Nephron progenitor cell (in vitro differentiated cells): ENCODE measurements around the gene PADI3.
"Not testable (repeated sequence)": the region's sequence is repeated elsewhere in the genome, so short reads cannot be mapped to it uniquely, and the experiment has no call there.

Source experiments
- DNase-seq: peaks from one replicate; pipeline ENCODE4 v3.0.0; 2021
- H3K27ac Mint-ChIP-seq: 2 replicates; pipeline ENCODE4 v1.8.0; 2021; ENCODE audit warnings: mild to moderate bottlenecking, moderate library complexity, mixed read lengths
- H3K27me3 Mint-ChIP-seq: 2 replicates; pipeline ENCODE4 v1.8.0; 2021; ENCODE audit warnings: mild to moderate bottlenecking, low read depth, mixed read lengths; ENCODE audit not compliant: poor library complexity
- H3K36me3 Mint-ChIP-seq: 2 replicates; pipeline ENCODE4 v1.8.0; 2021; ENCODE audit warnings: low read depth, mixed read lengths
- H3K4me1 Mint-ChIP-seq: 2 replicates; pipeline ENCODE4 v1.8.0; 2021; ENCODE audit warnings: mixed read lengths
- H3K4me3 Mint-ChIP-seq: 2 replicates; pipeline ENCODE4 v1.8.0; 2021; ENCODE audit warnings: mild to moderate bottlenecking, moderate library complexity, mixed read lengths
- H3K9me3 Mint-ChIP-seq: 2 replicates; pipeline ENCODE4 v1.8.0; 2021; ENCODE audit warnings: mild to moderate bottlenecking, moderate library complexity, mixed read lengths
- TF ChIP-seq, protein P1 (sequence below): fragments of 200-600 bp; sonication (generic); IDR thresholded peaks from 2 replicates; pipeline ENCODE4 v1.5.0; 2021; ENCODE audit warnings: antibody characterized with exemption

The PADI3 gene

GRCh38 chr1:17237561-17237903, 11.4 kb upstream of the PADI3 start:
- peaks cover 27% of the 10 kb centered on the region for H3K4me1 Mint-ChIP-seq
- TF ChIP-seq, protein P1, sequence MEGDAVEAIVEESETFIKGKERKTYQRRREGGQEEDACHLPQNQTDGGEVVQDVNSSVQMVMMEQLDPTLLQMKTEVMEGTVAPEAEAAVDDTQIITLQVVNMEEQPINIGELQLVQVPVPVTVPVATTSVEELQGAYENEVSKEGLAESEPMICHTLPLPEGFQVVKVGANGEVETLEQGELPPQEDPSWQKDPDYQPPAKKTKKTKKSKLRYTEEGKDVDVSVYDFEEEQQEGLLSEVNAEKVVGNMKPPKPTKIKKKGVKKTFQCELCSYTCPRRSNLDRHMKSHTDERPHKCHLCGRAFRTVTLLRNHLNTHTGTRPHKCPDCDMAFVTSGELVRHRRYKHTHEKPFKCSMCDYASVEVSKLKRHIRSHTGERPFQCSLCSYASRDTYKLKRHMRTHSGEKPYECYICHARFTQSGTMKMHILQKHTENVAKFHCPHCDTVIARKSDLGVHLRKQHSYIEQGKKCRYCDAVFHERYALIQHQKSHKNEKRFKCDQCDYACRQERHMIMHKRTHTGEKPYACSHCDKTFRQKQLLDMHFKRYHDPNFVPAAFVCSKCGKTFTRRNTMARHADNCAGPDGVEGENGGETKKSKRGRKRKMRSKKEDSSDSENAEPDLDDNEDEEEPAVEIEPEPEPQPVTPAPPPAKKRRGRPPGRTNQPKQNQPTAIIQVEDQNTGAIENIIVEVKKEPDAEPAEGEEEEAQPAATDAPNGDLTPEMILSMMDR: no peak
- H3K36me3 Mint-ChIP-seq: no peaks in the 10 kb centered on the region
- no peak overlapping the region for H3K4me3 Mint-ChIP-seq
- H3K27me3 Mint-ChIP-seq: peaks cover 64% of the 10 kb centered on the region
- H3K27ac Mint-ChIP-seq: no peak overlapping the region
- no peak for DNase-seq
- peaks cover 4% of the 10 kb centered on the region for H3K9me3 Mint-ChIP-seq

DNA sequence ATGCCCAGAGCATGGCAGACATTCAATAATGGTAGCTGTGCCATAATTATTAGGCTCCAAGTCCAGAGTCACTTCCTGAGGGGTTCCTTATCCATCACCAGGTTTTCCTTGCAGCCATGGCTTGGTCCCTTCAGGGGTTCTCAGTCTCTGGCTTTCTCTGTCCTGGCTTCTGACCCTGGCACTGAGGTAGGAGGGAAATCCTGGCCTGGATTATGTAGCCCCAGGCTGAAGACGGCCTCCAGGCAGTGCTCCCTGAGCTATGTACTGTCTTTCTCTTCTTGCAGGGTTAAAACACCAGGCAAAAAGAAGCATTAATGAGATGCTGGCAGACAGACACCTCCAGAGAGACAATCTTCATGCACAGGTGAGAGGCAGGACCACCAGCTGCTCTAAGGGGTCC, 9.5 kb upstream of the PADI3 start:
- peak overlapping the region; percentile 48 for H3K4me3 Mint-ChIP-seq
- peaks cover 27% of the 10 kb centered on the region for H3K4me1 Mint-ChIP-seq
- peak; percentile 83 for DNase-seq
- H3K9me3 Mint-ChIP-seq: peaks cover 4% of the 10 kb centered on the region
- no peak overlapping the region for H3K27ac Mint-ChIP-seq
- peaks cover 77% of the 10 kb centered on the region for H3K27me3 Mint-ChIP-seq
- H3K36me3 Mint-ChIP-seq: no peaks in the 10 kb centered on the region
- TF ChIP-seq, protein P1: no peak

DNA sequence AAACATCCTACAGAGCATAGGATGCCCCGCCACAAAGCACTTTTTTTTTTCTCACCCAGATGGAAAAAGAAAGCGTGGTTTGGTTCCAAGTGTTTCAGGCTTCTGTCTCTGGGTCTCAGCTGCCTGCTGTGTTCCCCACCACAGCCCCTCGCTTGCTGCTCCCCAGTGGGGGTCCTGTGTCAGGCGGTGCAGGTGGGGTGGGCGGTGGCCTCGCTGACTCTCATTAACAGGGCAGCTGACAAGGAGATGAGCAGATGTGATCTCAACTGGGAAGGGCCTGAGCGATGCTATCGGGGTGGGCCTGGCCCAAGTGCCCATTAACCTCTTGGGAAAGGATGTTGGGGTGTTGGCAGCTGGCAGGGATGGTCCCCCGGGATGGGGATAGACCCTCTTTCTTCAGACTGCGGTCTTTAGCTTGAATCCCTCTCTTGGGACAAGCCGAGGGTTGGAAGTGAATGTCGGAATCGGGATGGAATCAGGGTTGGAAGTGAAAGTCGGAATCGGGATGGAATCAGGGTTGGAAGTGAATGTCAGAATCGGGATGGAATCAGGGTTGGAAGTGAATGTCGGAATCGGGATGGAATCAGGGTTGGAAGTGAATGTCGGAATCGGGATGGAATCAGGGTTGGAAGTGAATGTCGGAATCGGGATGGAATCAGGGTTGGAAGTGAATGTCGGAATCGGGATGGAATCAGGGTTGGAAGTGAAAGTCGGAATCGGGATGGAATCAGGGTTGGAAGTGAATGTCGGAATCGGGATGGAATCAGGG, 7.7 kb upstream of the PADI3 start:
- not testable (repeated sequence) for H3K9me3 Mint-ChIP-seq, DNase-seq, H3K27ac Mint-ChIP-seq, H3K36me3 Mint-ChIP-seq
- Mint-ChIP-seq H3K4me1 (peaks cover 42% of the 10 kb centered on the region), H3K4me3 (peak overlapping the region; percentile 65), H3K27me3 (peaks cover 69% of the 10 kb centered on the region)

DNA sequence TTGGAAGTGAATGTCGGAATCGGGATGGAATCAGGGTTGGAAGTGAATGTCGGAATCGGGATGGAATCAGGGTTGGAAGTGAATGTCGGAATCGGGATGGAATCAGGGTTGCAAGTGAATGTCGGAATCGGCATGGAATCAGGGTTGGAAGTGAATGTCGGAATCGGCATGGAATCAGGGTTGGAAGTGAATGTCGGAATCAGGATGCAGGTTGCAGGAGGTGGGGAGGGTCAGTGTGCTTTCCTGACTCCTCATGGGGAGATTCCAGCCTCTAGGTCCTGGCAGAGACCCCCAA, 7.2 kb upstream of the PADI3 start:
- not testable (repeated sequence) for H3K4me3 Mint-ChIP-seq, H3K9me3 Mint-ChIP-seq, DNase-seq, H3K36me3 Mint-ChIP-seq, H3K27ac Mint-ChIP-seq
- Mint-ChIP-seq H3K27me3 (peaks cover 69% of the 10 kb centered on the region), H3K4me1 (peaks cover 47% of the 10 kb centered on the region)

DNA sequence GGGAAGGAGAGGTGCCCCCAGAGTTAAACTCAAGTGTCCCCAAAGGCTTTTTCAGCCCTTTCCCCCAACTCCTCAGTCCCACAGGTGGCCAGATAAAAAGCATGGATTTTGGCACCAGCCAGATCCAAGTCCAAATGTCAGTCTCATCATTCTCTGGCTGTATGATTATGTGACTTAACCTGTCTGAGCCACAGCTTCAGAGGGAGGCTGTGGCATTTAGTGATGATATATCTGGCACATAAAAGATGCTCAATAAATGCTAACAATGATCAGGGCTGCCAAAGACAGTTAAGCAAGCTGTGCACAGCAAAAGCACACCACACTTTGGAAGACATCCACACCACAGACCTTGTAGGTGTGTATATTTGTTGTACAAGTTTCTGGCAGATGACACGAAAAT, 5.6 kb upstream of the PADI3 start:
- TF ChIP-seq, protein P1: no peak
- H3K9me3 Mint-ChIP-seq: peaks cover 4% of the 10 kb centered on the region
- peaks cover 54% of the 10 kb centered on the region for H3K4me1 Mint-ChIP-seq
- H3K27ac Mint-ChIP-seq: no peak overlapping the region
- no peaks in the 10 kb centered on the region for H3K36me3 Mint-ChIP-seq
- no peak for DNase-seq
- H3K4me3 Mint-ChIP-seq: no peak overlapping the region
- H3K27me3 Mint-ChIP-seq: peaks cover 59% of the 10 kb centered on the region

GRCh38 chr1:17244821-17245740, 3.8 kb upstream of the PADI3 start:
- H3K9me3 Mint-ChIP-seq: peaks cover 4% of the 10 kb centered on the region
- peak overlapping the region; percentile 29 for H3K4me3 Mint-ChIP-seq
- DNase-seq: peak; percentile 69
- no peaks in the 10 kb centered on the region for H3K36me3 Mint-ChIP-seq
- TF ChIP-seq, protein P1: no peak
- peaks cover 46% of the 10 kb centered on the region for H3K4me1 Mint-ChIP-seq
- peak overlapping the region; percentile 86 for H3K27ac Mint-ChIP-seq
- peaks cover 46% of the 10 kb centered on the region for H3K27me3 Mint-ChIP-seq
